Measurements from ENCODE around the gene LONRF2. TPM values are rescaled to one million over a fixed set of nuclear protein-coding genes. Genes with fewer than 3 reads are reported as not detected.

Gene LONRF2
- total RNA-seq, 1 experiment from 2014 or later: 0.33 TPM

DNA sequence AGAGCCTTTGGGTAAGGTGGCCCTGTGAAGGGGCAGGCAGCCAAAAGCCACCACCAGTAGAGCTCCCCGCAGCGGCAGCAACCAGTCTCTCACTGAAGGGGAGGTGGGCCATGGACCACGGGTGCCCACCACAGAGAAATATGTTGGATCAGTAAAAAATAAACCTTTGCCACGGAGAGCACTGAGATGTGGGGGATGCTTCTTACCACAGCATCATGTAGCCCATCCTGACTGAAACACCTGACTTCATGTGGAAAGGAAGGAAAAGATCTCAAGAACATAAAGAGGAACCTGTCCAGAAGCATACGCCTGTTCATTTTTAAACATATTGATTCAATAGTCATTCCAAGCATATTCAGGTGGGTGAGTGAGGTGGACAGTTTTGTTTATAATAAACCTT is 51.1 kb downstream of the LONRF2 start:
- H3K4me1 Mint-ChIP-seq: peaks cover 5% of the 10 kb centered on the region; the same call in 1 of the 2 replicates
- H3K27ac Mint-ChIP-seq: no peak overlapping the region
- ChIA-PET POLR2A (no interaction called here), CTCF (interaction anchor here (8.1 kb wide), 1 partner anchor 9 kb away, joined by 67 read pairs; no protein-coding TSS in a partner anchor)
- no peak overlapping the region for H3K4me3 Mint-ChIP-seq
- no peak for DNase-seq (ENCODE audit: low spot score)
- TF ChIP-seq NFATC4 (CRISPR knock-in tag; IDR thresholded peaks at IDR 0.05): no peak
- TF ChIP-seq, protein P1, sequence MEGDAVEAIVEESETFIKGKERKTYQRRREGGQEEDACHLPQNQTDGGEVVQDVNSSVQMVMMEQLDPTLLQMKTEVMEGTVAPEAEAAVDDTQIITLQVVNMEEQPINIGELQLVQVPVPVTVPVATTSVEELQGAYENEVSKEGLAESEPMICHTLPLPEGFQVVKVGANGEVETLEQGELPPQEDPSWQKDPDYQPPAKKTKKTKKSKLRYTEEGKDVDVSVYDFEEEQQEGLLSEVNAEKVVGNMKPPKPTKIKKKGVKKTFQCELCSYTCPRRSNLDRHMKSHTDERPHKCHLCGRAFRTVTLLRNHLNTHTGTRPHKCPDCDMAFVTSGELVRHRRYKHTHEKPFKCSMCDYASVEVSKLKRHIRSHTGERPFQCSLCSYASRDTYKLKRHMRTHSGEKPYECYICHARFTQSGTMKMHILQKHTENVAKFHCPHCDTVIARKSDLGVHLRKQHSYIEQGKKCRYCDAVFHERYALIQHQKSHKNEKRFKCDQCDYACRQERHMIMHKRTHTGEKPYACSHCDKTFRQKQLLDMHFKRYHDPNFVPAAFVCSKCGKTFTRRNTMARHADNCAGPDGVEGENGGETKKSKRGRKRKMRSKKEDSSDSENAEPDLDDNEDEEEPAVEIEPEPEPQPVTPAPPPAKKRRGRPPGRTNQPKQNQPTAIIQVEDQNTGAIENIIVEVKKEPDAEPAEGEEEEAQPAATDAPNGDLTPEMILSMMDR (IDR thresholded peaks at IDR 0.05): no peak
- TF ChIP-seq, protein P2, sequence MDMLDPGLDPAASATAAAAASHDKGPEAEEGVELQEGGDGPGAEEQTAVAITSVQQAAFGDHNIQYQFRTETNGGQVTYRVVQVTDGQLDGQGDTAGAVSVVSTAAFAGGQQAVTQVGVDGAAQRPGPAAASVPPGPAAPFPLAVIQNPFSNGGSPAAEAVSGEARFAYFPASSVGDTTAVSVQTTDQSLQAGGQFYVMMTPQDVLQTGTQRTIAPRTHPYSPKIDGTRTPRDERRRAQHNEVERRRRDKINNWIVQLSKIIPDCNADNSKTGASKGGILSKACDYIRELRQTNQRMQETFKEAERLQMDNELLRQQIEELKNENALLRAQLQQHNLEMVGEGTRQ (CRISPR knock-in tag; IDR thresholded peaks at IDR 0.05): no peak
- TF ChIP-seq, protein P3, sequence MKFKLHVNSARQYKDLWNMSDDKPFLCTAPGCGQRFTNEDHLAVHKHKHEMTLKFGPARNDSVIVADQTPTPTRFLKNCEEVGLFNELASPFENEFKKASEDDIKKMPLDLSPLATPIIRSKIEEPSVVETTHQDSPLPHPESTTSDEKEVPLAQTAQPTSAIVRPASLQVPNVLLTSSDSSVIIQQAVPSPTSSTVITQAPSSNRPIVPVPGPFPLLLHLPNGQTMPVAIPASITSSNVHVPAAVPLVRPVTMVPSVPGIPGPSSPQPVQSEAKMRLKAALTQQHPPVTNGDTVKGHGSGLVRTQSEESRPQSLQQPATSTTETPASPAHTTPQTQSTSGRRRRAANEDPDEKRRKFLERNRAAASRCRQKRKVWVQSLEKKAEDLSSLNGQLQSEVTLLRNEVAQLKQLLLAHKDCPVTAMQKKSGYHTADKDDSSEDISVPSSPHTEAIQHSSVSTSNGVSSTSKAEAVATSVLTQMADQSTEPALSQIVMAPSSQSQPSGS (CRISPR knock-in tag; IDR thresholded peaks at IDR 0.05; ENCODE audit: borderline replicate concordance, low read depth): no peak
- no peak for TF ChIP-seq JAZF1 (CRISPR knock-in tag; IDR thresholded peaks at IDR 0.05)
- TF ChIP-seq, protein P4, sequence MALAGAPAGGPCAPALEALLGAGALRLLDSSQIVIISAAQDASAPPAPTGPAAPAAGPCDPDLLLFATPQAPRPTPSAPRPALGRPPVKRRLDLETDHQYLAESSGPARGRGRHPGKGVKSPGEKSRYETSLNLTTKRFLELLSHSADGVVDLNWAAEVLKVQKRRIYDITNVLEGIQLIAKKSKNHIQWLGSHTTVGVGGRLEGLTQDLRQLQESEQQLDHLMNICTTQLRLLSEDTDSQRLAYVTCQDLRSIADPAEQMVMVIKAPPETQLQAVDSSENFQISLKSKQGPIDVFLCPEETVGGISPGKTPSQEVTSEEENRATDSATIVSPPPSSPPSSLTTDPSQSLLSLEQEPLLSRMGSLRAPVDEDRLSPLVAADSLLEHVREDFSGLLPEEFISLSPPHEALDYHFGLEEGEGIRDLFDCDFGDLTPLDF (CRISPR knock-in tag; IDR thresholded peaks at IDR 0.05): no peak
- no peak for TF ChIP-seq ZNF416 (CRISPR knock-in tag; IDR thresholded peaks at IDR 0.05)
- no peak for TF ChIP-seq MAX (CRISPR knock-in tag; IDR thresholded peaks at IDR 0.05)
- ATAC-seq: no peak
- H3K9me3 Mint-ChIP-seq: peaks cover 11% of the 10 kb centered on the region
- H3K27me3 Mint-ChIP-seq (ENCODE audit: low read depth): no peaks in the 10 kb centered on the region
- 0 out of 2 replicates have a peak, but pooled peaks cover 4% of the 10 kb centered on the region for H3K36me3 Mint-ChIP-seq

GRCh38 chr2:100270381-100271146 is 51.7 kb downstream of the LONRF2 start:
- ChIA-PET CTCF (interaction anchor here (8.1 kb wide), 1 partner anchor 9 kb away, joined by 67 read pairs; no protein-coding TSS in a partner anchor), POLR2A (no interaction called here)
- no peak for DNase-seq (ENCODE audit: low spot score)
- ATAC-seq: no peak
- H3K9me3 Mint-ChIP-seq: peaks cover 11% of the 10 kb centered on the region
- H3K4me3 Mint-ChIP-seq: no peak overlapping the region
- peaks cover 5% of the 10 kb centered on the region; the same call in 1 of the 2 replicates for H3K4me1 Mint-ChIP-seq
- no peaks in the 10 kb centered on the region for H3K27me3 Mint-ChIP-seq (ENCODE audit: low read depth)
- no peak overlapping the region for H3K27ac Mint-ChIP-seq
- H3K36me3 Mint-ChIP-seq: 0 out of 2 replicates have a peak, but pooled peaks cover 4% of the 10 kb centered on the region
- TF ChIP-seq ESRRA (CRISPR knock-in tag; IDR thresholded peaks at IDR 0.05; ENCODE audit: borderline replicate concordance) (no peak), ZNF281 (CRISPR knock-in tag; IDR thresholded peaks at IDR 0.05) (no peak), AR (CRISPR knock-in tag; IDR thresholded peaks at IDR 0.05) (no peak), TEAD4 (CRISPR knock-in tag; IDR thresholded peaks at IDR 0.05) (no peak), ZNF138 (CRISPR knock-in tag; conservative IDR thresholded peaks at IDR 0.05) (no peak), SMAD3 (CRISPR knock-in tag; IDR thresholded peaks at IDR 0.05; ENCODE audit: borderline replicate concordance) (no peak), NR2C2 (CRISPR knock-in tag; IDR thresholded peaks at IDR 0.05) (no peak), ZNF232 (CRISPR knock-in tag; IDR thresholded peaks at IDR 0.05) (no peak)
- TF ChIP-seq, protein P2 (CRISPR knock-in tag; IDR thresholded peaks at IDR 0.05): no peak
- TF ChIP-seq, protein P5, sequence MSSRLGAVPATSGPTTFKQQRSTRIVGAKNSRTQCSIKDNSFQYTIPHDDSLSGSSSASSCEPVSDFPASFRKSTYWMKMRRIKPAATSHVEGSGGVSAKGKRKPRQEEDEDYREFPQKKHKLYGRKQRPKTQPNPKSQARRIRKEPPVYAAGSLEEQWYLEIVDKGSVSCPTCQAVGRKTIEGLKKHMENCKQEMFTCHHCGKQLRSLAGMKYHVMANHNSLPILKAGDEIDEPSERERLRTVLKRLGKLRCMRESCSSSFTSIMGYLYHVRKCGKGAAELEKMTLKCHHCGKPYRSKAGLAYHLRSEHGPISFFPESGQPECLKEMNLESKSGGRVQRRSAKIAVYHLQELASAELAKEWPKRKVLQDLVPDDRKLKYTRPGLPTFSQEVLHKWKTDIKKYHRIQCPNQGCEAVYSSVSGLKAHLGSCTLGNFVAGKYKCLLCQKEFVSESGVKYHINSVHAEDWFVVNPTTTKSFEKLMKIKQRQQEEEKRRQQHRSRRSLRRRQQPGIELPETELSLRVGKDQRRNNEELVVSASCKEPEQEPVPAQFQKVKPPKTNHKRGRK (CRISPR knock-in tag; IDR thresholded peaks at IDR 0.05; ENCODE audit: borderline replicate concordance): no peak
- TF ChIP-seq, protein P6, sequence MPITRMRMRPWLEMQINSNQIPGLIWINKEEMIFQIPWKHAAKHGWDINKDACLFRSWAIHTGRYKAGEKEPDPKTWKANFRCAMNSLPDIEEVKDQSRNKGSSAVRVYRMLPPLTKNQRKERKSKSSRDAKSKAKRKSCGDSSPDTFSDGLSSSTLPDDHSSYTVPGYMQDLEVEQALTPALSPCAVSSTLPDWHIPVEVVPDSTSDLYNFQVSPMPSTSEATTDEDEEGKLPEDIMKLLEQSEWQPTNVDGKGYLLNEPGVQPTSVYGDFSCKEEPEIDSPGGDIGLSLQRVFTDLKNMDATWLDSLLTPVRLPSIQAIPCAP (CRISPR knock-in tag; IDR thresholded peaks at IDR 0.05): no peak

Measured in WTC11 (cell line).